Endothelial cell of umbilical vein (primary cell): Measurements from ENCODE around the gene CHD6. TPM values are rescaled to one million over a fixed set of nuclear protein-coding genes. Genes with fewer than 3 reads are reported as not detected.

ENCODE experiments used
- BruUV-seq: library from RNA; stranded (reverse); fragments of 400-500 nt; replicated peaks from 2 replicates; lab custom pipeline; 2021; lab: Mats Ljungman, UMichigan
- CTCF ChIA-PET: fragments of 300-600, 350-600 bp; sonication (Branson Sonifier 250); formaldehyde crosslinking; loops from one replicate; lab custom pipeline; 2021; ENCODE audit warnings: antibody characterized with exemption, inconsistent platforms; lab: Charles Lee
- POLR2A ChIA-PET: fragments of 300-600, 350-600 bp; sonication (Branson Sonifier 250); formaldehyde crosslinking; loops from one replicate; lab custom pipeline; 2021; ENCODE audit warnings: antibody characterized with exemption, inconsistent platforms; lab: Charles Lee
- DNase-seq: peaks from one replicate; pipeline ENCODE4 v3.0.0-alpha.2; 2011; ENCODE audit warnings: low read depth, low spot score
- FAIRE-seq: peaks from 2 replicates; lab custom pipeline; 2011; peaks lifted over from hg19 to GRCh38; lab: Jason Lieb, UNC
- H2AFZ ChIP-seq: 2 replicates; pipeline ENCODE4 v1.6.0; 2012; ENCODE audit warnings: low read depth, low read length, control low read depth, inconsistent platforms
- H3K27ac ChIP-seq: 2 replicates; pipeline ENCODE4 v1.5.1; 2011; ENCODE audit warnings: low read depth, mild to moderate bottlenecking, control low read depth, low read length, moderate library complexity; ENCODE audit not compliant: insufficient read depth
- H3K27me3 ChIP-seq, 2 experiments: 2 replicates each; pipeline versions ENCODE4 v1.6.0 to v1.6.1; 2011; ENCODE audit warnings: low read length in 2 of 2, mixed read lengths in 1 of 2; ENCODE audit not compliant: control insufficient read depth in 2 of 2, insufficient read depth in 2 of 2
- H3K36me3 ChIP-seq, 2 experiments: 2 replicates in 1 of 2; 3 replicates in 1 of 2; pipeline ENCODE4 v1.5.1; 2011; ENCODE audit warnings: low read length in 2 of 2, mild to moderate bottlenecking in 1 of 2, moderate library complexity in 1 of 2; ENCODE audit not compliant: control insufficient read depth in 2 of 2, insufficient read depth in 2 of 2; ENCODE audit errors: extremely low read depth in 1 of 2
- H3K4me1 ChIP-seq: 3 replicates; pipeline ENCODE4 v1.5.1; 2011; ENCODE audit warnings: mild to moderate bottlenecking, low read length; ENCODE audit not compliant: control insufficient read depth, insufficient read depth; ENCODE audit errors: extremely low read depth
- H3K4me2 ChIP-seq: 2 replicates; pipeline ENCODE4 v1.6.1; 2011; ENCODE audit warnings: low read length, control low read depth, mixed read lengths; ENCODE audit not compliant: insufficient read depth
- H3K4me3 ChIP-seq, 3 experiments: fragments of 200-600 bp in 1 of 3; sonication (generic), shearing (Covaris generic) in 1 of 3; replicated peaks in 1 of 3; 2 replicates each; pipeline ENCODE4 v1.5.1; 2011 to 2016; ENCODE audit warnings: control low read depth in 3 of 3, low read length in 3 of 3, mild to moderate bottlenecking in 2 of 3, inconsistent platforms in 1 of 3, low read depth in 1 of 3, moderate library complexity in 1 of 3; ENCODE audit not compliant: insufficient read depth in 1 of 3
- H3K79me2 ChIP-seq: 2 replicates; pipeline ENCODE4 v1.6.0; 2012; ENCODE audit warnings: low read length, inconsistent platforms; ENCODE audit not compliant: control insufficient read depth, insufficient read depth
- H3K9ac ChIP-seq: replicated peaks from 2 replicates; pipeline ENCODE3; 2011; ENCODE audit warnings: low read length, control low read depth; ENCODE audit not compliant: insufficient read depth; ENCODE audit errors: extremely low read depth
- H3K9me1 ChIP-seq: replicated peaks from 3 replicates; pipeline ENCODE4 v1.6.0; 2011; ENCODE audit warnings: mild to moderate bottlenecking, low read length; ENCODE audit not compliant: control insufficient read depth, insufficient read depth; ENCODE audit errors: extremely low read depth
- H3K9me3 ChIP-seq: replicated peaks from 2 replicates; pipeline ENCODE4 v1.5.1; 2012; ENCODE audit warnings: low read length, inconsistent platforms; ENCODE audit not compliant: control insufficient read depth, insufficient read depth
- H4K20me1 ChIP-seq: replicated peaks from 2 replicates; pipeline ENCODE3; 2011; ENCODE audit warnings: mild to moderate bottlenecking, low read length; ENCODE audit not compliant: control insufficient read depth, insufficient read depth; ENCODE audit errors: extremely low read depth
- CTCF ChIP-seq, 2 donors: IDR thresholded peaks; 1 replicate in 1 of 2; 2 replicates in 1 of 2; pipeline ENCODE4 v1.5.1; 2011; ENCODE audit warnings: low read length in 2 of 2, mild to moderate bottlenecking in 2 of 2, moderate library complexity in 2 of 2, control low read depth in 1 of 2, inconsistent platforms in 1 of 2, low read depth in 1 of 2; ENCODE audit not compliant: insufficient read depth in 1 of 2; ENCODE audit errors: extremely low read depth in 1 of 2
- EZH2 ChIP-seq: IDR thresholded peaks from 2 replicates; pipeline ENCODE4 v1.6.1; 2012; ENCODE audit warnings: borderline replicate concordance, low read depth, mild to moderate bottlenecking, moderate library complexity, low read length, inconsistent platforms; ENCODE audit not compliant: severe bottlenecking
- FOS ChIP-seq: IDR thresholded peaks from 2 replicates; pipeline ENCODE4 v1.6.1; 2011; ENCODE audit warnings: mild to moderate bottlenecking, low read length, moderate library complexity, borderline replicate concordance; ENCODE audit not compliant: insufficient read depth
- GATA2 ChIP-seq: IDR thresholded peaks from 2 replicates; pipeline ENCODE4 v1.7.0; 2011; ENCODE audit warnings: low read depth, mild to moderate bottlenecking, moderate library complexity, mixed read lengths, low read length; ENCODE audit not compliant: insufficient read length, insufficient read depth
- JUN ChIP-seq: IDR thresholded peaks from 2 replicates; pipeline ENCODE4 v1.6.1; 2011; ENCODE audit warnings: borderline replicate concordance, low read depth; ENCODE audit not compliant: insufficient read length, insufficient read depth
- MAX ChIP-seq: IDR thresholded peaks from 2 replicates; pipeline ENCODE4 v1.6.1; 2011; ENCODE audit not compliant: insufficient read depth, insufficient read length
- MYC ChIP-seq: IDR thresholded peaks from one replicate; pipeline ENCODE4 v1.6.1; 2011; ENCODE audit warnings: mild to moderate bottlenecking, low read depth, low read length
- POLR2A ChIP-seq: IDR thresholded peaks from 2 replicates; pipeline ENCODE4 v1.6.1; 2012; ENCODE audit warnings: low read depth, mild to moderate bottlenecking, control low read depth, low read length
- POLR2AphosphoS5 ChIP-seq: IDR thresholded peaks from 2 replicates; pipeline ENCODE4 v1.6.1; 2012; ENCODE audit warnings: low read depth, mild to moderate bottlenecking, control low read depth, low read length, moderate library complexity; ENCODE audit not compliant: insufficient read depth
- dilution Hi-C: fragments of 300-500 bp; cut with MboI; formaldehyde crosslinking; loops from one replicate; pipeline ENCODE4 v1.15.0; 2019; ENCODE audit warnings: low sequenced_read_pairs; ENCODE audit not compliant: extremely low pct_ligation_motif_present
- intact Hi-C: fragments of 100-400 bp; cut with micrococcal nuclease; formaldehyde crosslinking; loops from one replicate; pipeline ENCODE4 v1.10.0; 2022
- polyA plus RNA-seq, 4 experiments: library from polyadenylated mRNA; depleted of rRNA in 3 of 4; stranded (reverse) in 3 of 4; unstranded in 1 of 4; fragments of >200 nt; gene quantifications; 2 replicates each; pipeline versions ENCODE4 v1.2.1 to v1.2.3, GENCODE V29; 2011 to 2012; ENCODE audit warnings: missing spikeins in 1 of 4
- total RNA-seq: library from RNA; stranded (reverse); gene quantifications from 2 replicates; pipeline ENCODE4 v1.2.3, GENCODE V29; 2021

The CHD6 gene
- total and polyA plus RNA-seq, 2 donors (not counting 3 experiments of a cell fraction or from before 2014, with no cell fraction given) = 7.2 to 33.7 TPM

GRCh38 chr20:41513829-41514228 lies 104.3 kb downstream of the CHD6 start:
- FAIRE-seq (no peak), DNase-seq (no peak)
- intact Hi-C loops (no loop called here), dilution Hi-C loops (no loop called here)
- H3K9ac ChIP-seq = no peak overlapping the region
- no peak overlapping the region for H2AFZ ChIP-seq
- CTCF ChIA-PET = no interaction called here
- TF ChIP-seq POLR2AphosphoS5 (no peak), EZH2 (no peak), MYC (no peak), FOS (no peak), JUN (no peak), GATA2 (no peak), POLR2A (no peak), MAX (no peak), CTCF (IDR thresholded peaks at IDR 0.05; ENCODE audit: extremely low read depth in 1 of 2, insufficient read depth in 1 of 2, low read depth in 1 of 2, low read length in 2 of 2) (no peak)
- H3K9me3 ChIP-seq = no peaks in the 10 kb centered on the region
- H3K27ac ChIP-seq = no peak overlapping the region
- BruUV-seq = no TSS peak
- H3K4me2 ChIP-seq = no peak overlapping the region
- H3K4me1 ChIP-seq = no peaks in the 10 kb centered on the region
- H3K9me1 ChIP-seq = no peaks in the 10 kb centered on the region
- POLR2A ChIA-PET = no interaction called here
- H3K27me3 ChIP-seq = no peaks in the 10 kb centered on the region
- H3K4me3 ChIP-seq = no peak overlapping the region
- peaks cover 0 to 5% of the 10 kb centered on the region in 2 experiments for H3K36me3 ChIP-seq
- peaks cover 4% of the 10 kb centered on the region for H4K20me1 ChIP-seq
- no peaks in the 10 kb centered on the region for H3K79me2 ChIP-seq
